ENCODE data around the gene MYRFL.

DNA sequence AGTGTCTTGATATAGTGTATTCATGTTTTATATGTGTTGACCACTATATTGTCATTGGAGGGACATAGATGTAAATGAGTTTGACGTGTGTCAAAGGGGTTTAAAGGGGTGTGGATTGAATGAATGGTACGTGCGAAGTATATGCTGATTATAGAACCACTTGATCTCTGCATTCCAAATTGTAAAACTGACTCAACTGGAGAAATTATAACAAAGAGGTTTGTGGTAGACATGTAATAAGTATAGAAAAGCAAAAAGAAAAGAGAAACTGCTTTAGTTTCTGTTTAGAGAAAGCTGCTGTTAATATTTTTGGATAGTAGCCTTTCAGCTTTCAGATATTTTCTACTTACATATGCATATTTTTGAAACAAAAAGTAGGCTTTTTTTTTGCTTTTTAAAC is 8.9 kb upstream of the MYRFL start:
- TF ChIP-seq POLR2A (IDR thresholded peaks at IDR 0.05): no peak
- TF ChIP-seq, protein P1, sequence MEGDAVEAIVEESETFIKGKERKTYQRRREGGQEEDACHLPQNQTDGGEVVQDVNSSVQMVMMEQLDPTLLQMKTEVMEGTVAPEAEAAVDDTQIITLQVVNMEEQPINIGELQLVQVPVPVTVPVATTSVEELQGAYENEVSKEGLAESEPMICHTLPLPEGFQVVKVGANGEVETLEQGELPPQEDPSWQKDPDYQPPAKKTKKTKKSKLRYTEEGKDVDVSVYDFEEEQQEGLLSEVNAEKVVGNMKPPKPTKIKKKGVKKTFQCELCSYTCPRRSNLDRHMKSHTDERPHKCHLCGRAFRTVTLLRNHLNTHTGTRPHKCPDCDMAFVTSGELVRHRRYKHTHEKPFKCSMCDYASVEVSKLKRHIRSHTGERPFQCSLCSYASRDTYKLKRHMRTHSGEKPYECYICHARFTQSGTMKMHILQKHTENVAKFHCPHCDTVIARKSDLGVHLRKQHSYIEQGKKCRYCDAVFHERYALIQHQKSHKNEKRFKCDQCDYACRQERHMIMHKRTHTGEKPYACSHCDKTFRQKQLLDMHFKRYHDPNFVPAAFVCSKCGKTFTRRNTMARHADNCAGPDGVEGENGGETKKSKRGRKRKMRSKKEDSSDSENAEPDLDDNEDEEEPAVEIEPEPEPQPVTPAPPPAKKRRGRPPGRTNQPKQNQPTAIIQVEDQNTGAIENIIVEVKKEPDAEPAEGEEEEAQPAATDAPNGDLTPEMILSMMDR (IDR thresholded peaks at IDR 0.05): no peak

Data from vagina (tissue), 2 donors.